Stimulated activated CD4-positive, alpha-beta T cell treated with anti-CD3 and anti-CD28 coated beads, Interleukin-1b, Interleukin-23, amount 100 ng/mL, for 1 hour (primary cell): ENCODE measurements around the gene PKNOX2.

ENCODE experiments used
- DNase-seq, 2 donors: peaks; one replicate each; pipeline ENCODE4 v3.0.0-alpha.2; 2020; ENCODE audit warnings: low read depth in 2 of 2

The PKNOX2 gene

DNA sequence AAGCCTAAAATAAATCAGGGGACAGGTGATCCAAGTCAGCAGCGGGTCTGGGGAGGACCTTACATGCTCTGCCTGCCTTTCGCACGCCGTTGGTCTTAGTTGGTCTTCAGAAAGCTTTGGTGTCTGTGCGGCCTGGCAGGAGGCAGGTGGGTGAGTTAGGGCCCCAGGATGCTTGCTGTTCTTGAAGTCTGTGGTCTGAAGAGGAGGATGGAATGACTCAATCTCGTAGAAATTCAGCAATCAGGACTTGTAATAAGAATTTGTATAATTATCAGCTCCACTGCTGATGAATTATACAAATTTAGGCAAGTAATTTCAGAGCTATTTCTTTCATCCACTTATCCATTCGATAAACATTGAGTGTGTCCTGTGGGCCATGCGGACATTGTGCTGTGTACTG is 193.0 kb downstream of the PKNOX2 start:
- no peak for DNase-seq

DNA sequence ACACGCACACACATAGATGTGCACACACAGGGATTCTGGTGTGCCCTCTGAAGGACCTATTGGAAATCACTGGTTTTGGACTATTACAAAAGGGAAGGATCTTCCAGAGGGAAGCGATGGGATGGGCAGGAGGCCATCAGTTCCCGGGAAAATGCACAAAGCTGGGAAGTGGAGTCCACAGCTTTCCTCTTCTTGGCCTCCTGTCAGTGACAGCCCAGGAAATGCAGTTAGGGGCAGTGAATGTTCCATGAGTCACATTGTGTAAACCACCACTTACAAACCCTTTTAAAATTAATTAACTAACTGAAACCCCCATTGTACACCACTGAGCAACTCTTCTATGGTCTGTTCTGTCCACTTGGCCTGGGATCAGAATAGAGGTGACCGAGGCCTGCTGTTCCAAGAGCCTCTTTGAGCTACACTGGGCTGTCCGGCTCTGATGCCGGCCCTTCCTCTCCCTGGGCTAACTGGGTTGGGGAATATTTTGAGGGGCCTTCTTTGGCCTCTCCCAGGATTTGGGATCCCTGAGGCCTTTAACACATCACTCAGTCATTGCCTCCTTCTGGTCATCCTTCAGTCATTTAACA is 193.8 kb downstream of the PKNOX2 start:
- DNase-seq, result no peak

DNA sequence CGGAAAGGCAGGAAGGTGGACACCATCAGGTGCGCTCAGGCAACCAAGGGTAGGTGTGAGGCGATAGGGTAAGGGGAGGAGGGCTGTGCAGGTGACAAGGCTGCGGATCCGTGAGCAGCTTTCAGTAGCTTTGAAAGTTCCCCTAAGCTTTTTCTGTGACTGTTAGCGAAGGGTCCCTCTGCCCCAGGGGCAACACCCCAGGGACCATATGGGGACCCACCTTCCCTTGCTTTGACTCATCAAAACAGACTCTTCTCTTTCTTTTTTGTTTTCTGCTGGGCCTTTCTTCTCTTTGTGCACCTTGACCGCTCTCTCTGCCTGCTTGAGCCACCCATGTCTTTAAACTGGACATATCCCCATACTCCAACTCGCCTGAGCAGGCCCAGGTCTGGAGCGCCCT is 194.6 kb downstream of the PKNOX2 start:
- no peak for DNase-seq

DNA sequence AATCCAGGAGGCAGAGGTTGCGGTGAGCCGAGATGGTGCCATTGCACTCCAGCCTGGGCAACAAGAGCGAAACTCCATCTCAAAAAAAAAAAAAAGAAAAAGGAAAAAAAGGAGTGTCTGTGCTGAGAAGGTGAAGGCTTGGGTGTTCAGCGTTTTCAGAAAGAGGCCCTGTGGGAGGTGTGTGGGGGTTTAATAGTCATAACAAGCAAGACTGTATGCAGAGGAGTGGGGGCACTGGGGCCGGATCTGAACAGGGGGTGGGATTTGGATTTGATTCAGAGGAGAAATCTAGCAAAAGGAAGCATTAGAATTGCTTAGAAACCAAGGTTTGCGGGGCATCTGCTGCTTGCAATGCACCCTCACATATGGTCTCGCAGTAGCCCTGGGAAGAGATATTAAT is 195.5 kb downstream of the PKNOX2 start:
- DNase-seq, result no peak

DNA sequence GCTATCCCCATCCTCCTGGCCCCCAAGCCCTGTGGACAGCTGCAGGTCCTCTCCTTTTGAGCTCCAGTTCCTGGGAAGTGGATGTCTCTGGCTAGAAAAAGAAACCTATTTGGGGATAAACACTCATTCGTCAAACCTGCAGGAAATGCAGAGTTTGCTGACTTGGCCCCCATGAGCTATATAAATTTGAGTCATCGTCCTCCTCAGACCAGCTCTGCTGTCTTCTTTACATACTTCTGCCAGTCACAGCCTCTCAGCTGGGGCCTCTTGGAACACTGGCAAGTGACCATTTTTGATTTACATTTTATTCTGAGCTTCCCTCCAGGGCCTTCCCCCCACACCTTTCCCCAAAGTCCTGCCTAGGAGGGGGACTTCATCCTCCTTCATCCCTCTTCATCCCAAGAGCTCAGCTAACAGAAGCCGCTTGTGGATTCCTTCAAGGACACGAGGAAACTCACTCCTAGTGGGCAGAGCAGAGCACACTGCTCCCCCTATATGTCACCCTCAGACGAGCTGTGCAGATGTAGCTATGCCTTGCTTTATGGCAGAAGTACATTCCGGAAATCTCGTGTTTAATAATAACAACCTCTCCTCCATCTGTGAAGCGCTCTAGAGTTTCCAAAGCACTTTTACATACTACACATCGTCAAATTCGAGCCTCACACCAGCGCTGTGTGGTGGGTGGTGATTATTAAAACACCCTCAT is 199.7 kb downstream of the PKNOX2 start:
- no peak for DNase-seq

DNA sequence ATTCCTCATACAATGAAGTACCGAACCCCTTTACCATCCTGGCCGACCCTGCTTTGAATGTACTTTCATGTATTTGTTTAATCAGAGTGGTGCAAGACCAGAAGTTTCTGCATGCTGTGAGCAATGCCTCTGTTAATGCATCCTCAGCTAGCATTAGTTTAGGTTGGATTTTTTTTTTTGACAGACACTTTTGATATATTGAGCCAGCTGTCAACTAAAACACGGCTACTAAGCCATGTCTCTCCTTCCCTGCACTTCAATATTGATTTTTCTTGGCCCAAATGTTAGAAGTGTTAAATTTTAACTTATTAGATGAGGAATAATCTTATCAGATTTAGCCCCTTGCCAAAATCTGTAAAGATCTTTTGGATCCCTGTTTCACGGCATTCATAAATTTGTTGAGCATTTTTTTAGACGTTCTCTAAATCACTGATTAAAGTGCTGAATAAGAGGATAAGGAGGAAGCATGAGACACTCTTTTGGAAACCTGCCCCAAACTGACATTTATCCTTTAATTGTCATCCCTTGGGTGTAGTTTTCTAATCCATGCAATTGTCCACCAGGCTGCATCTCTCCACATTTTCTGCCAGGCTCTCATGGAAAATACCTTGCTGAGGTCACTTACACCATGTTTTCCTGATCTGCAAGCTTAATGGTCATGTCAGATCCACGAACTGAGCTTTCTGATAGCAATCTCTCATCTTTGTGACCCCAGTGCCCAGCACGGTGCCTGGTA is 200.8 kb downstream of the PKNOX2 start:
- no peak for DNase-seq

DNA sequence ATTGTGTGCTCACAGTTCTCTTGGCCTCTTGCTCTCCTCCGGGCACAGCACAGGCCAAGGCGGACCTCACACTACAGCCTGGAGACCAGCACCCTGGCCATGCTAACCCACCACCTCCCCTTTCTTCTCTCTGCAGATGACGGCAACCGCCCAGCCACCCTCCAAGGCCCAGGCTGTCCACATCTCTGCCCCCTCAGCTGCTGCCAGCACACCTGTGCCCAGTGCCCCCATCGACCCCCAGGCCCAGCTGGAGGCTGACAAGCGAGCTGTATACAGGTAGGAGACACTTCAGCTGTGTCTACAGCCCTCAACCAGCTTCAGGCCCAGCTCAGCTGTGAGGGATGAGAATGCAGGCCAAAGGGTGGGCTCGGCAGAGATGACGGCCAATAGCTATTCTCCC is 203.2 kb downstream of the PKNOX2 start:
- DNase-seq, result no peak

DNA sequence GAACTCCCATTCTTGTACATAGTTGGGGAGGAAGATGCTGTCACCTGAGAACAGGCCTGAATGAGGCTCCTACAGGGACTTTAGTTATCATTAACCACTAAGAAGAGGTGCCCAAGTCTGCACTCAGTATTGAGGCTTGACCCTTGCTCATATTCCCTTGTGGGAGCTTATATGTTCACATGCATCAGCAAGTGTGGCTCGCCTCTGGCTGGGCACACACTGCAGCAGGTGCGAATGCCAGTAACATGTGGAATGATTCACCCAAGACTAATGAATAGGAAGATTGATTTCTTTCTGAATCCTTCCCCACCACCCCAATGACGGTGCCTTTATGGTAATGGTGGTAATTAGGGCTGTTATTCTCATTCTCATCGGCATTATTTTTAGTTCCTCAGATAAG is 204.2 kb downstream of the PKNOX2 start:
- no peak for DNase-seq

DNA sequence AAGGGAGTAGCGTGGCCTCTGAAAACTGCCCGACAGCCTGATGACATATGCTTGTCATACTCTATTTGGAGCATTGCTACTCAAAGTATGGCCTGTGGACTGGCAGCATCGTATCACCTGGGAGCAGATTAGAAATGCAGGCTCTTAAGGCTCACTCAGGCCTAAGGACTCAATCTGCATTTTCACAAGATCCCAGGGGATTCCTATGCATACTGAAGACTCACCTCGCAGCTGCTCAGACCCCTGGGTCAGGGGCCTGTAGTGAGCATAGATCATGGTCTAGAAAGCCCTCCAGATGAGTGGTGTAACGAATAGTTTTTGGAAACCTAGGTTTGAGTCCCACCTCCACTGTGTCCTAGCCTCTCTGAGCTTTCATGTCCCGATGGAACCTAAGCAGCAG is 205.3 kb downstream of the PKNOX2 start:
- no peak for DNase-seq

DNA sequence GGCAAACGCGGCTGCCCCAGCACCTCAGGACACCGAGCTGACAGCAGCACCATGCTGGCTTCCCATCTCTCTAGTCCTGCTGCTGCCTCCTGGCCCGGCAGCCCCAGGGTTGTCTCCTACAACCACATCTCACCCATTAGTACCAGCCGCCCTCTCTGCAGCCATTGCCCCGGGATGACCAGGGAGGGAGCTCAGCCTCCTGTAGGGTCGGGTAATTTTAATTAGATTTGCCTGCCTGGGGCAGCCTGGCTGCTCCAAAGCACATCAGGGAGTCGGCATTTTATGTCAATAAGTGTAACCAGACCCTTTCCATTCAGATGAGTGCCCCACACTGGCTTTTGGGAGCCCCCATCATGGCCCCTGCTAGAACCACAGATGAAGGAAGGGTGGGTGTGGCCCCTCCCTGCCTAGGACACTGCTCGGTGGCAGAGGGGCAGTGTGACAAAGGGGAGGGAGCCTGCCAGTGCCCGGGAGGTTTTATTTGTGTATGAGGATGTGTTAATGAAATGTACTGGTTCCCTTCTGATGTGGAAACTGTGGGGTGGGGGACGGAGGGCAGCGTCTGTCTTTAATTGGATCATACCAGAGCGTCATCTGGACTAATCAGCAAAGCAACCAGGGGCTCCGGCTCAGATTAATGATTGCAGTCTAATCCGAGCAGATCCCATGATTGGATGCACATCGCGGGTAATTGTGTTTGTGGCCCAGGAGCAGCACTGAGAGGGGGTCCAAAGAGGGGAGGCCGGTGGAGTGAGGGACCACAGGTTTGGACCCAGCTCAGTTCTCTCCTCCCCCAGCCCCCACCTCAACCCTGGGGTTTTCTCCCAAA is 206.2 kb downstream of the PKNOX2 start:
- DNase-seq, result no peak

DNA sequence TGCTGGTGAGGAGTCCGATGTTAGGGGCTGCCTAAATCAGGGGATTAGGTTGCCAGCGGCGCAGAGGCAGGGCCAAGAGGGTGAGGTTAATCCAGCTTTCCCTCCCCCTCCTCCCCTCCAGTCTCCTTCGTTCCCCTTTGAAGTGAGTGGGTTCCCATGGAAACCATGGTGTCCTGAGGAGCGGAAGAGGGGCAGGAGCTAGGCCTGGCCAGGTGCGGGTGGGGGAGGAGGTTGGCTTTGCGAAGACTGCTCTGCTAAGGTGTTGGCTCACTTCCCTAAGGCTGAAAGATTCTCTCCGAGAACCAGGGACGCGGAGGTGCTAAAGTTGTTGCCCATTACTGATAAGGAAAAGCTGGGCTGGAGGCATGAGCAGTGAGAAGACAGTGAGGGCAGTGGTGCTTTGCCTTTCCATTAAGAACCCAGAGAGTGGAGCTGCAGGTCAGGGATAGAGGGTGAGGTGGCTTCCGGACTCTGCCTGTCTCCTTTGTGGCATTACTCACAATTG is 206.9 kb downstream of the PKNOX2 start:
- DNase-seq, result no peak

DNA sequence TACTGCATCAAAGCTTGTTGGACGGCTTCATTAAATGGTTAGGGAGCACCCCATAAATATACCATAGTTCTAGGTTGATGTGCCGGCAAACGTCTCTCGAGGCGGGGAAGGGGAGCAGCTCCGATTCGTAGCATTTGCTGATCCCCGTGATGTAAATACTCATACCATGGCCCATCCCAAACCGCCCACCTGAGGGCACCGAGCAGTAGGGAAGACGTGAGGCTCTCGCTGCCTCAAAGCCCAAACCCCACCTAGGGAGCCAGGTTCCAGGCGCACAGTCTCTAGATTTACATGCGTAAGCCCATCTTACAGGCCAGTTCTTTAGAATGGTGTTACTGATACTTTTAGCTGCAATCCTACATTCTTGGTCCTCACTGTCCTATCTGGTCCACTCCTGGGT is 207.5 kb downstream of the PKNOX2 start:
- no peak for DNase-seq

DNA sequence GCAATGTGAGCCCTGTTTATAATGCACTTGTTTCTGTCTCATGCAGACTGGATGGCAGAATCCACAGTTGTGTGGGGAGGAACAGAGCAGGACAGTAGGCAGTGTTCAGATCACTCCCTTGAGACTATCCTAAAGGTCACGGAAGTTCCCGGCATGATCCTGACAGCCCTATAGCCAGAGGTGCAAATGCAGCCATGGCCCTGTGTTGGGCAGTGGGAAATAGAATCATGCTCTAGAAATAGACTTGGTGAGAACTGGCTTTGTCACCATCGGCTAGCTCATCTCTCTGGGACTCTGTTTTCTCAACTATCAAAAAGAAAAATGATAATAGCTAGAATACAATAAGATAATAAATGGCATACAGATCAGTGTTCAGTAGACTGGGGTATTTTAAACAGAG is 208.4 kb downstream of the PKNOX2 start:
- DNase-seq, result no peak

DNA sequence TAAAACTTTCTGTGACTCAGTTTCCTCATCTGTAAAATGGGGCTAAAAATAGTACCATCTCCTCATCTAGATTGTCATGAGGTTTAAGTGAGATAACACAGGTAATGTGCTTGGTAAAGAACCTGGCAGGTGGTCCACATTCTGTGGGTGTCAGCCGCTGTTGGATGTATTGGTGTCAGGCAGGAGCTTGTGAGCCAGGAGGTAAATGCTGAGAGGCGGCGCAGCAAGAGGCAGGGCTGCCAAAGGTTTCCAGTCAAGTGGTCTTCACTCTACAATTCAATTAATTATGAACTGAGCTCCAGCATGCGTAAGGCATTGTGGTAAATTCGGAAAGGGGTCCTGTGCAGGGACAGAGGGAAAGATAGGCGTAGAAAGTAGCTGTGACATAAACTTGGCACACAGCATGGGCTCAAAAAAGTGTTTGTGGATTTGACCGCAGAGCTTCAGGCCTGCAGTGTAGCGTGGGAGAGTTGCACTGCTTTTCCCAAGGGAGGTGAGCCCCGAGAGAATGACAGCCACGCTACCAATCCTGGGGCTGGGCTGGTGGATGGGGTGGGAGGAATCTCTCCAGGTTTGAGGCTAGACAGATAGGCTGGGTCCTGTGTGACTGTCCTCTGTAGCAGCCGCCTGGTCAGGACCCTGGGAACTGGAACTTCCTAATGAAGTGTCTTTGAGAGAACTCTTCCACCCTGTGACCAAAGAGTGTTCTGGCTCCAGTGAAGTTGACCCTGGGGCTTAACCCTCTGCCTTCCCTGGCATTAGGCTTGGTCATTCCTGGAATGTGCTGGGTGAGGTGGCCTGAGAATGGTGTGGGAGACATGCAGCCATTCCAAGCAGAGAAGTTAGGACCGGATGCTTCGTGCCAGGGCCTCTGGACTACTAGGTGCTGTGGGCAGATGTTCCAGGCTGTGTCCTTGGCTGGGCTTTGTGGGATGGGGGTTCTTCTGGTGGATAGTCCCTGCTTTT is 209.2 kb downstream of the PKNOX2 start:
- no peak for DNase-seq

DNA sequence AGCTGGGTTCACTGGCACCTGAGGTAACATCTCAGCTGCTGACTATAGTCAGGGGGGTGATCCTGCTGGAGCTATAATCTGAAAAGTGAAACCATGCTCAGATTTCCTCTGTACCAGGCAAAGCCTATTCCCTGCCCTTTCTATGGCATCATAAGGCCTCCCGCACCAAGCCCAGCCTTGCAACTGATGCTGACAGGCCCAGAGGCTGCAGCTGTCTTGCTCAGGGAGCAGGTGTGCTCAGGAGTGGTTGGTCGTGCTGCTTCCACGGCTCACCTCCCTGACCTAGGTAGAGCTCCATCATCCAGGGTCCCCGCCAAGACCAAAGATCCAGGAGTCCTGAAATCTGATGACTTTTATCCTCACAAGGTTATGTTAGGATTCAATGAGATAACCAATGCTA is 209.8 kb downstream of the PKNOX2 start:
- no peak for DNase-seq

DNA sequence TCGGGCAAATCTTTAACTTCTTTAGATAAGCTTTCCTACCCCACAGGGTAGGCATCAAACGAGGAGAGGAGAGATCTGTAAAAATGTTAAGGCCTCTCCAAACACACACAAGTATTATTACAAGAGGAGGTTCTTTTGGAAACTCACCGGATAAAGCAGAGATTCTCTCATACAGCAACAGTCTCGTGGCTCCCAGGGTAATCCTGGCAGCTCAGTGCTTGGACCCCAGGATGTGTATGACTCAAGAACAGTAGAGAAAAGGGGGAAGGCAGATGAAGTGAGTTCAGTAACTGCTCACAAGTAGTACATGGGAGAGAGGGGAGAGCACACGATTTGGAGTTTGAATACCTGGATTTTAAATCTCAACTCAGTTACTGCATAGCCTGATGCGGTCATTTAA is 210.6 kb downstream of the PKNOX2 start:
- DNase-seq, result no peak

DNA sequence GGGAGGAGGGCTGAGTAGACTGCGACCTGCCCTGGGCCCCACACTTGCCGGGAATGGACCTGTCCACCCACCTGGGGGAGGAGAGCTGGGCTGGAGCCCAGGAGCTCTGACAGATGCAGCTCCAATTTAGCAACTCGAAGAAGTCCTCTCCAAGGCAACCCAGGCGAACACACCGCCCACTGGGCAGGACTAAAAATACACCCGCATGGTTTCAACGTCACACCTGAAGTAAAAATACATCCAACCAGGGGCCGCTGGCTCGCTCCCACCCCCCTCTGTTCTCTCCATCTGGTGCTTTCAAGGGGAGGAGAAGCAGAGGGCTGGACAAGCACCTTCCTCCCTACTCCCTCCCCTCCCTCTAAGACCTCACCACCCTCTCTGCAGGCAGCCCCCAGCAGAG is 211.6 kb downstream of the PKNOX2 start:
- no peak for DNase-seq

DNA sequence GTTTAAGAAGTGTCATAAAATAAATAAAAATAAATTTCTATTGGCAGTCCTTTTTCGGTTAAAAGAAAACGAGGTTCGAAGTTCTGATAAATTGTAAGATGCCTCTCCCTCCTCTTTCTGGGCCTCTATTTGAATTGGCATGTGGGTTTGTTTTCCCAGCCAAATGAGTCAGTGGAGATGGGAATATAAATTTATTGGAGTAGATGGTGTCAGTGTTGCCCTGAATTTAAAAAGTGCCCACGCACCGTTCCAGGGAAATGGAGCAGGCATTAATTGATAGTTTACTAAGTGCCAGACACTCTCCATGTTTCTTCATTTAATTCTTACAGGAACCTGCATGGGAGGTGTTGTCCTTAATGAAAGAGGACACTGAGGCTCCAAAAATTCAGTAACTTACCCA is 212.3 kb downstream of the PKNOX2 start:
- DNase-seq, result no peak

DNA sequence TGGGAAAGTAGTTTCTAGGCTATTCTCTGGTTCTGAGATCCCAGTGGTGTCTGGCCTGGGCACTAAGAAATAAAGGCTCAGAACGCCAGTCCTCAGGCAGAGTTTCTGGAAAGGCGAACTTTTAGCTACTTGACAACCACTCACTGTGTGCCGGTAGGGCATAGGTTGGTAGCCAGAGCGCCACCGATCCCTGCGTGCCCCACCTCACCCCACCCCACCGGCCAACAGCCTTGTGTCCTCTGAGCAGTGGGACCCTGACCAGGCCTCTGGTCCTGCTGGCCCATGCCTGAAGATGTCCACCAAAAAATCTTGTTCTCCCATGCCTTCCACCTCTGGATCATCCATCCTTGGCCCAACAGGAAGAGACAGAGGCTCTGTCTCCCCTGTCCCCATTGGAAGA is 213.5 kb downstream of the PKNOX2 start:
- no peak for DNase-seq

DNA sequence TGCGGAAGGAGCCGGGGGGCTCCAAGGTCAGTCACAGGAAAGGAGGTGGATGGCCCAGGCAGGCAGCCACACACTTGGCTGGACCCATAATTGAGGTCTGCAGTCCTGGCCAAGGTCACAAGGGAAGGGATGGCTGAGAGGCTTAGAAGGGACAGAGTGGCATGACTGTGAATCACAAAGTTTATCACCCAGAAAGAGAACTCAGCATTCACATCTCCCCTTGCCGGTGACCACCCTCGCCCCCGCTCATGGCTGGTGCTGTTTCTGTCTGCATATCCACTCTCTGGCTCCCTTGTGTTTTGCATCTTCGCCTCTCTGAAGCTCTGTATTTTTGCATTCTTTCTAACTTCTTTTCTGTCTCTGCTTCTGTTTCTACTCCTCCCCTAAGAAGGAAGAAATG is 214.0 kb downstream of the PKNOX2 start:
- no peak for DNase-seq

DNA sequence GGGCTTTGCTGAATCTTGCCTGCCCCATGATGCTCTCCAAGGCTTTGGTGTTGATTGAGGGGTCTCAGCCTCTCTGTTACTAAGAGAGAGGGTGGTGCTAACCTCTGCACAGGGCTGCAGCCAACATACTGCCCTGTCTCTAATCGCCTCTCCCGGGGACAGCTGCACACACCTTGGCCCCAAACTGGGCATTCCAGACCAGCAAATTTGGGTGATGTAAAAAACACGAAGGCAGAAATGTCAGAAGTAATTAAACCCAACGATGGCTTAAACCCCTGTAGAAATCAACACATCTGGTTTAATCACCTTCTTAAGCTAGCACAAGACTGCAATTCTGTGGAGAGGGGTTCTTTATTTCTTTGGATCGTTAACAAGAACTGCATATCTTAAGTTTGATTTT is 215.0 kb downstream of the PKNOX2 start:
- no peak for DNase-seq
